ENCODE results near the gene MRM2. TPM values are rescaled to one million over a fixed set of nuclear protein-coding genes. Genes with fewer than 3 reads are reported as not detected.

The MRM2 gene
- total RNA-seq, 1 donor from 2014 or later, result 22.6 TPM

DNA sequence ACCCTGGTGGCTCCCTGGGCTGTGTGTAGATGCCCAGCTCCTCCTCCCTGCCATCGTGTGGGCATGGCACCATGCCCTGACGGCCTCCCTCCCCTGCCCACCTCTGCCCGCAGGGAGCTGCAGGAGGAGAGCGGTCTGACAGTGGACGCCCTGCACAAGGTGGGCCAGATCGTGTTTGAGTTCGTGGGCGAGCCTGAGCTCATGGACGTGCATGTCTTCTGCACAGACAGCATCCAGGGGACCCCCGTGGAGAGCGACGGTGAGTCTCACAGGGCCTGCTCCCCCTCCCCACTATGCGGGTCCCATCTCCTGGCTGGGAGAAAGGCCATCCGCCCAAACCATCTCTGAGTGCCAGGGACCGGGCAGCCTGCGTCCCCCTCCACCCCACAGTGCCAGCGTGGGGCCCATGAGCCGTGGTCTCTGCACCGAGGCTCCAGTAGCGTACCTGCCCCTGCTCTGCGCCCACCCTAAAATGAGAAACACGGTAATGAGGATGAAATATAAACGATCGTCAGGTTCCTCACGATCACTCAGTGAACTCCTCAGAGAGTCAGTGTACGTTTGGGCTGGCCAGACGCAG lies 7.8 kb upstream of the MRM2 start:
- peak overlapping the region; percentile 56 for H3K4me2 ChIP-seq (ENCODE audit: low read length)
- no peaks in the 10 kb centered on the region for H3K27me3 Mint-ChIP-seq (ENCODE audit: low read depth, unreplicated experiment)
- peaks cover 17% of the 10 kb centered on the region for H3K4me1 ChIP-seq (ENCODE audit: insufficient read depth, low read length)
- no peak overlapping the region for H3K4me3 ChIP-seq (ENCODE audit: insufficient read depth, low read depth, low read length)
- H3K9ac ChIP-seq (ENCODE audit: low read length), result peak overlapping the region; percentile 79
- no peaks in the 10 kb centered on the region for H3K36me3 ChIP-seq (ENCODE audit: insufficient read depth, low read length)
- H3K4me3 Mint-ChIP-seq (ENCODE audit: unreplicated experiment), result no peak overlapping the region
- no peaks in the 10 kb centered on the region for H3K9me3 ChIP-seq (ENCODE audit: insufficient read depth, low read depth, low read length)
- peaks cover 6% of the 10 kb centered on the region for H3K36me3 Mint-ChIP-seq (ENCODE audit: low read depth, unreplicated experiment)
- no peaks in the 10 kb centered on the region for H3K79me2 ChIP-seq (ENCODE audit: insufficient read depth, low read length)
- no peak overlapping the region for H3K27ac Mint-ChIP-seq (ENCODE audit: unreplicated experiment)
- no peak for DNase-seq (ENCODE audit: low read depth)
- peak overlapping the region; percentile 20 for H2AFZ ChIP-seq (ENCODE audit: low read depth, low read length)
- H3K4me1 Mint-ChIP-seq (ENCODE audit: low read depth, unreplicated experiment), result peaks cover 16% of the 10 kb centered on the region
- peaks cover 8% of the 10 kb centered on the region for H4K20me1 ChIP-seq (ENCODE audit: insufficient read depth, low read length)
- no peaks in the 10 kb centered on the region for H3K9me3 Mint-ChIP-seq (ENCODE audit: unreplicated experiment)
- peak overlapping the region; percentile 88 for H3K27ac ChIP-seq (ENCODE audit: low read depth, low read length)
- H3K27me3 ChIP-seq (ENCODE audit: insufficient read depth, low read length), result no peaks in the 10 kb centered on the region
- no peak for FAIRE-seq
- TF ChIP-seq, protein P1, sequence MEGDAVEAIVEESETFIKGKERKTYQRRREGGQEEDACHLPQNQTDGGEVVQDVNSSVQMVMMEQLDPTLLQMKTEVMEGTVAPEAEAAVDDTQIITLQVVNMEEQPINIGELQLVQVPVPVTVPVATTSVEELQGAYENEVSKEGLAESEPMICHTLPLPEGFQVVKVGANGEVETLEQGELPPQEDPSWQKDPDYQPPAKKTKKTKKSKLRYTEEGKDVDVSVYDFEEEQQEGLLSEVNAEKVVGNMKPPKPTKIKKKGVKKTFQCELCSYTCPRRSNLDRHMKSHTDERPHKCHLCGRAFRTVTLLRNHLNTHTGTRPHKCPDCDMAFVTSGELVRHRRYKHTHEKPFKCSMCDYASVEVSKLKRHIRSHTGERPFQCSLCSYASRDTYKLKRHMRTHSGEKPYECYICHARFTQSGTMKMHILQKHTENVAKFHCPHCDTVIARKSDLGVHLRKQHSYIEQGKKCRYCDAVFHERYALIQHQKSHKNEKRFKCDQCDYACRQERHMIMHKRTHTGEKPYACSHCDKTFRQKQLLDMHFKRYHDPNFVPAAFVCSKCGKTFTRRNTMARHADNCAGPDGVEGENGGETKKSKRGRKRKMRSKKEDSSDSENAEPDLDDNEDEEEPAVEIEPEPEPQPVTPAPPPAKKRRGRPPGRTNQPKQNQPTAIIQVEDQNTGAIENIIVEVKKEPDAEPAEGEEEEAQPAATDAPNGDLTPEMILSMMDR (IDR thresholded peaks at IDR 0.05; ENCODE audit: insufficient read depth, low read depth, low read length), result no peak
- TF ChIP-seq EZH2 (IDR thresholded peaks at IDR 0.05; ENCODE audit: insufficient read depth, low read length), result no peak

DNA sequence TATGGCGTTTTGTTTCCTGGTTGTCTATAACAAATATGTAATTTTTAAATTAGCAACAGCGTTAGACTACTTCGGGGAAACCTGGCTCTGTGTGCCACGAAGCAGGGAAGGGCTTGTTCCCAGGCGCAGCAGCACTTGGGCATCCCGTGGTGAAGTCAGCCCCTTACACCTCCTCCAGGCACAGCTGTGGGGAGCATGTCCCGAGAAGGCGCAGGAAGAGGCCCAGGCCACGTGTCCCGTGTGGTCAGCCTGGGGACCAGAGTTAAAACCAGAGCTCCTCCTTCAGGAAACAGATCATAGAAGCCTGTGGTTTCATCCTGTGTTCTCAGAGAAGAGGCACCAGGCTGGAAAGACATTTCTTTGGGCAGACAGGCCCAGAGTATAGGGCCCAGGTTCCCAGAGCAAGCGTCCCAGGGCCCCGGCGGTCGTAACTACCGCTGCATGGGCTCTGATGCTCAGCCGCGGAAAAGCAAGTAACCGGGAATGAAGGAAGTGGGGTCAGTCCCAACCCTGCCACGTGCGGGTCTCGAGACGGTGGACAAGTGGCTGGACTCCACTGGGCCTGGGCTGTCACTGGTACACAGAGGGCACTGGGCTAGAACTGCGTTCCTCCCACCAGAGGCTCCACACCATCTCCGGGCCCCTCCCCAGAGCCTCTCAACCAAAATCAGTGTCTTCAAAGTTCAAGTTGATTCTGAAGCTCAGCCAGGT lies 7.1 kb upstream of the MRM2 start:
- H3K4me1 Mint-ChIP-seq (ENCODE audit: low read depth, unreplicated experiment), result peaks cover 16% of the 10 kb centered on the region
- H3K27me3 Mint-ChIP-seq (ENCODE audit: low read depth, unreplicated experiment), result no peaks in the 10 kb centered on the region
- Histone ChIP-seq H4K20me1 (ENCODE audit: insufficient read depth, low read length) (peaks cover under 1% of the 10 kb centered on the region), H3K27me3 (ENCODE audit: insufficient read depth, low read length) (no peaks in the 10 kb centered on the region), H3K4me3 (ENCODE audit: insufficient read depth, low read depth, low read length) (no peak overlapping the region), H3K9ac (ENCODE audit: low read length) (peak overlapping the region; percentile 79), H3K27ac (ENCODE audit: low read depth, low read length) (peak overlapping the region; percentile 88), H3K4me1 (ENCODE audit: insufficient read depth, low read length) (peaks cover 17% of the 10 kb centered on the region), H3K79me2 (ENCODE audit: insufficient read depth, low read length) (no peaks in the 10 kb centered on the region), H2AFZ (ENCODE audit: low read depth, low read length) (peak overlapping the region; percentile 20), H3K9me3 (ENCODE audit: insufficient read depth, low read depth, low read length) (no peaks in the 10 kb centered on the region), H3K36me3 (ENCODE audit: insufficient read depth, low read length) (no peaks in the 10 kb centered on the region), H3K4me2 (ENCODE audit: low read length) (peak overlapping the region; percentile 56)
- no peaks in the 10 kb centered on the region for H3K9me3 Mint-ChIP-seq (ENCODE audit: unreplicated experiment)
- H3K36me3 Mint-ChIP-seq (ENCODE audit: low read depth, unreplicated experiment), result peaks cover 6% of the 10 kb centered on the region
- TF ChIP-seq, protein P1 (IDR thresholded peaks at IDR 0.05; ENCODE audit: insufficient read depth, low read depth, low read length), result peak; percentile 5
- TF ChIP-seq EZH2 (IDR thresholded peaks at IDR 0.05; ENCODE audit: insufficient read depth, low read length), result no peak
- no peak overlapping the region for H3K4me3 Mint-ChIP-seq (ENCODE audit: unreplicated experiment)
- peak overlapping the region; percentile 96 for H3K27ac Mint-ChIP-seq (ENCODE audit: unreplicated experiment)
- DNase-seq (ENCODE audit: low read depth), result peak; percentile 94
- peak; percentile 56 for FAIRE-seq
